Prostate gland (tissue), 2 donors: ENCODE measurements around the gene SLC6A12.

ENCODE experiments used
- CTCF ChIP-seq, 4 experiments: fragments of 200-600 bp in 2 of 4; fragments of 450-650 bp in 2 of 4; sonication (generic) in 2 of 4; IDR thresholded peaks; 1 replicate in 3 of 4; 2 replicates in 1 of 4; pipeline ENCODE4 v1.5.1; 2016 to 2019; ENCODE audit warnings: antibody characterized with exemption in 4 of 4, mild to moderate bottlenecking in 2 of 4, moderate library complexity in 2 of 4
- POLR2A ChIP-seq: fragments of 450-650 bp; IDR thresholded peaks from one replicate; pipeline ENCODE4 v1.6.1; 2016; ENCODE audit warnings: antibody characterized with exemption, mild to moderate bottlenecking
- POLR2AphosphoS5 ChIP-seq: sonication (generic); formaldehyde crosslinking; IDR thresholded peaks from one replicate; pipeline ENCODE4 v1.6.1; 2017; ENCODE audit warnings: antibody characterized with exemption

- TF ChIP-seq CTCF (IDR thresholded peaks at IDR 0.05) (no peak), POLR2AphosphoS5 (no peak), POLR2A (no peak)
Measured at GRCh38 chr12:234019-234418, 20.1 kb upstream of the SLC6A12 start.
